ENCODE data around the gene GALNT18. TPM values are rescaled to one million over a fixed set of nuclear protein-coding genes. Genes with fewer than 3 reads are reported as not detected.
A peak's percentile ranks its signal among the peaks of the same experiment; 100 is the strongest.
"Not testable (repeated sequence)": the region's sequence is repeated elsewhere in the genome, so short reads cannot be mapped to it uniquely, and the experiment has no call there.

The GALNT18 gene
- total RNA-seq, 1 donor from 2014 or later, result 137 TPM

DNA sequence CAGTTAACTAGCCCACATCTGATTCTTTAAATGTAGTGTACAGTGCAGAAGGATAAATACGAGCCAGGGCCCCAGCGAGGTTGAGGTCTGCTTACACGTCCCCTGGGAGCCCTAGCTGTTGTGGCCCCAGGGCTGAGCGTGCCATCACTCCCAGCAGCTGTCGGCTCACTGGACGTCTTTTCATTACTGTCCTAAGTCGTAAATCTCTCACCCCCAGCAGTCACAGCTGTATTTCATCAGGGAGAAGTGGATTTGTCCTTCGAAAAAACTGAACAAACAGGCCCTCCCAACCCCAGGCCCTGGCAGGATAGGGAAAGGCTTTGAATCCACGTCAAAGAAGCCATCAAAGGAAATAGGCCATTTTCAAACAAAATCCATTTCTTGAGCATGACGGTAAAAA lies 158.4 kb downstream of the GALNT18 start:
- peak; percentile 81 for DNase-seq (ENCODE audit: low spot score)

DNA sequence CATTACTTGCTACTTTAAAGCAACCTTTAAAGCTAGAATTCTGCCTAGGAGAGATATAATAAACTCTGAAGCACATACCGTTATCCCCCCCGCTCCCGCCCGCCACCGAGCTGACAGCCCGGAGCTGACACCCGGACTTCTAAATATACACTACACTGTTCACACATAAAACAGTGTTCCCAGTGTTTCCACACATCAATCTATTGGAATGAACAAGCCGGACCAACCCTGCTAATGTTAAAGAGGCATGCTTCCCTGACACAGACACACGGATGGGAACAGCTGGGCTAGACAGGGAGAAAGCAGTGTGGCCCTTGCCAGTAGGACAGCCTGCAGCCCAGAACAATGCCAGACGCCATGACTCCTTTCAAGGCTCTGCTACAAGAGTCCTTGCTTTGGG lies 160.3 kb downstream of the GALNT18 start:
- no peak for DNase-seq (ENCODE audit: low spot score)

DNA sequence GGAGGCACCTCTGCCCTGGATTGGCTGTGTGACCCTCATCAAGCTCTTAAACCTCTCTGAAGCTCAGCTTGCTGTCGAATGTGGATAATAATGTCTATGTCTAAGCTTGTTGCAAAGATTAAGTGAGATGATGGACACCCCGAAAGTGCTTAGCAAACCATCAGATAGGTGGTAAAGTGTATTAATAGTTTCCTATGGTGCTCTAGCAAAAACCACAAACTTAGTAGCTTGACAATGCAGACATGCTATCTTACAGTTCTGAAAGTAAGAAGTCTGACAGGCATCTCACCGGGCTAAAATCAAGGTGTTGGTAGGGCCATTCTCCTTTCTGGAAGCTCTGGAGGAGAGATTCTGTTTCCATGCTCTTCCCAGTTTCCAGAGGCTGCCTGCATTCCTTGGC lies 162.2 kb downstream of the GALNT18 start:
- no peak for DNase-seq (ENCODE audit: low spot score)

DNA sequence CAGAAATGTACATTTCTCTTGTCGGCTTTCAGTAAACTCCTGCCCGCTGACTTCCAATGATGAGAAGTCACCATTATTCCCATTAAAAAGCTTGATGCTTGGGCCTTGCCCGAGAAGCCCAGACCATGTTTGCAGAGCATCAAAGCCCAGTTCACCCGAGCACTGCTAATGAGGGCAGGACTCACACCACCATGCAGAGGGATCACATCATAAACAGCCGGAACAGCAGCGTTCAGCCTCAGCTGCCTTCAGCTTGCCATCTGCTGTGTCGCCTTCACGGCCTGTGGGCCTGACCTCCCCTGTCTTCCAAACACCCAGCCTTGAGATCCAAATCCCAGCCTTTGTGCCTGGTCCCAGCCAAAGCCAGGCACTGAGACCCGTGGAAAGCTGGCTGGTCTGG lies 163.3 kb downstream of the GALNT18 start:
- no peak for DNase-seq (ENCODE audit: low spot score)

DNA sequence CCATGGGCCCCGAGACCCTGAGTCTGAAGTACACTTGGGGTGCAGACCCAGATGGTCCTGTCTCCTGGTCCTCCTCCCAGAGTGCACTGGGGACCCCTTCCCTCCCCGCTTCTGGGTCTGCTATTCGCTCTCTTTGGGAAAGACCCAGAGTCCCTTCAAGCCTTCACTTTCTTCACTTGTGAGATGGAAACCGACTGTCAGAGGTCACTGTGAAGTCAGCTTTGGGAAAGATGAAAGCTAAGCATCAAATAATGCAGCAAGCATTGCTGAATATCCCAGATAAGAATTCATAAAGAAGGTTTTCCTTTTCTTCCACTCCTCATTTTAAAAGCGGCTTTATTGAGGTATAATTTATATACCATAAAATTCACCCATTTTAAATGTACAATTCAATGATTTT lies 163.8 kb downstream of the GALNT18 start:
- peak; percentile 79 for DNase-seq (ENCODE audit: low spot score)

DNA sequence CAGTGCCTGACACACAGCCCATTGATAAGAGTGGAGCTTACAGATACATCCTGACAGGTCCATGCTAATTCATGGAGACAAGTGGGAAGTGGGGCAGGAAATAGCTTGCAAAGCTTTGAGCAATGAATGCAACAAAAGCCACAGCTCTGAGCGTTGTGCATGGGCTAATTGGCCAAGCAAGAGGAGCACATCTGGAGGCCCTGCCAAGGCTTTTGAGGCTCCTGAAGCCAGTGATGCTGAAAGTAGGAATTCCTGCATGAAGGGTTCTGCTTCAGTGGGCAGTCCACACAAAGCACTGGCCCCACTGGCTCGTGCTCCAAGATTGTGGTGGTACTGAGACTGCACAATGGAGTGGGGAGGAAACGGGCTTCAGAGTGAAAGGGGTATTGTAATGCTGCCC lies 164.9 kb downstream of the GALNT18 start:
- DNase-seq (ENCODE audit: low spot score), result no peak

DNA sequence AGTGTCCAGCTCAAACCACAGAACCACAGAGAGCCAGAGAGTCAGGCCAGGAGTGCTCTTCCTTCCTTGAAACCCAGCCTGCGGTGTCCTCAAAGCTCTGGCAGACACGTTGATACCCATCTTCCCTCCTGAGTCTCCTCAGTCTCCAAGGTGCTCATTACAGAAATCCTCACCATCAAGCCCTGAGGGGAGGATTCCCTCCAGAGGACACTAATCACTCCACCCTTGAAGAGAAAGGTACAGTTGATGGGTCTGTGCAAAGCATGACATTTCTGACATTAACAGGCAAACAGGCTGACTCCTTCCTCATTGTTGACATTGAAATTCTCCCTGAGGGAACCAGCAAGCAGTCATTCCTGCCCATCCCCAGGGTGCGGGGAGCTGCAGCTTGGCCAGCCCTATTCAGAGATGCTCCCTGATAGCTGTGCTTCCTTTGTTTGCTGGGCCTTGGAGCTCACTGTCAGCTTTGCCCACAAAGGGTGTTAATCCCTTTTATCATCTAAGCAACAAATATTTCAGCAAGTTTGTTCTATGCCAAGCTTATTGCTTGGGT lies 167.1 kb downstream of the GALNT18 start:
- peak; percentile 40 for DNase-seq (ENCODE audit: low spot score)

DNA sequence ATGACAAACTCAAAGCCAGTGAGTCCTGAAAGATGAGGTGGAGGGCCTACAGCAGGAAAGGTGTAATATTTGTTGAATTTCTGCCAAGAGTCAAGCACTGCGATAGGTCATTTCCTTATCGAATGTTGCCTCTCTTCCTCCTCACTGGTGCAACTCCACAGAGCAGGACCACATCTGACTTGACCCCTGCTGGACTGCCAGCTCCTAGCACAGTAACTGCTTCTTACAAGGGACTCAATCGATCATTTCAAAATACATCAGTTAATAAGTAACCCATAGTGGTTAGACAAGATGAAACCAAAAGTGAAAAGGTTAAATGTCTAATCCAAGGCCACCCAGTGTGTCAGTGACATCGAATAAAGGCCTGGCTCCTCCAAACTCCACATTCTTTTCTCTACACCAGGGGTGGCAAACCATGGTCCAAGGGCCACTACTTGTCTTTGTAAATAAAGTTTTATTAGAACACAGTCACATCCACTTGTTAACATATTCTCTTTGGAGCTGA lies 170.3 kb downstream of the GALNT18 start:
- DNase-seq (ENCODE audit: low spot score), result no peak

DNA sequence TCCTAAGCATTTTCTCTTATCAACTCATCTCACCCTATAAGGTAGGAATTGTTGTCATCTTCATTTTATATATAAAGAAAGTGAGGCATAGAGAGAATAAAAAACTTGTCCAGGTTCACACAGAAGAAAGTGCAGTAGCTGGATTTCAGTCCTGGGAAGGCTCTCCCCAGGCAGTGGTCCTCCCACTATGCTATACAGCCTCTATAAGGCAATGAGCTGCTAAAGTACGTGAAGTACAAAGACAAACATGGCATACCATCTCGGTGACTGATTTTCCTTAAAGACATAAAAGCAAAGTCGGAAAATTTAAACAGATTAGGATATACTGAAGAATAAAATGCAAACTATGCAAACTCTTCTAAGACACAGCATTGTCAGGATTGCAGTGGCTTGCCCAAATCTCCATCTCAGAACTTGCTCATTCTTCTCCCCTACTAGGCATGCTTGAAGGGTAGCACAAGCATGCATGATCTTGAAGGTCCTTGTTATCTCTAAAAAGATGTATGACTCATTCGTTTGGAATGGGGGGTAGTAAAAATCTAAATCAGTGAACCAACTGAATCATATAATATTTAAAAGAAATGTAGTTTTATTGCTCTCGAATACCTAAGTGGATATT lies 171.0 kb downstream of the GALNT18 start:
- DNase-seq (ENCODE audit: low spot score), result peak; percentile 94

DNA sequence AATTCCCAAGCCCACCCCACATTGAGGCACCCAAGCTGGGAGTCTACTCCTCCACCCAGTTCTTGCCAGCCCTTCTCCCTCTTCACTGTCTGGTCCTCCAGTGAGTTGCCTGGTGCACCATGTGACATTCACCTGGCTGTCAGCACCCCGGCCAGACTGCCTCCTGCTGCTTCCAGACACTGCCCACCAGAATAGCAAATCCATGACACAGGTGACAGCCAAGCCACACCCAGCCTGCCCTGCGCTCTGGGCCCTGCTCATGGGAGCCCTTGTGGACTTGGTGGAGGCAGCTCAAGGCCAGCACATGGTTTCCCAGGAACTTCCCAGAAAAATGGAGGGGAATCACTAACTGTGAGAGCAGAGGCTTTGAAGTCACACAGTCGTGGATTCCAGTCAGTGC lies 172.5 kb downstream of the GALNT18 start:
- no peak for DNase-seq (ENCODE audit: low spot score)

DNA sequence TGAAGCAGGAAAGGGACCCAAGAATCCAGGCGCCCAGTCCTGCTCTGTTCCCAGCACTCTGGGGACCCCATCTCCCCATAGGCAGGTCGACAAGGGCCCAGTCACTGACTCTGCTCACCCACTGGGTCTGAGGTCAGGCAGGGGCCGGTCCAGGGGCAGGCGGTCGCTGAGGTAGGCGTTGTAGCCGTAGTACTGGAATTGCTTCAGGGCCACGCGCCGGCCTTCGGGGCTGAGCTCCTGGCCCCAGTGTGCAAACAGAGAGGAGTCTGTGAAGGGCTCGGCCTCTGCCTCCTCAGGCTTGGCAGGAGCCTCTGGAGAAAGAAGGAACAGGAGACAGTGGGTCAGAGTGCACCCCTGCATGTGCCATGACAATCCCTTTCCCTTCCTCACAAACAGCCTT lies 173.2 kb downstream of the GALNT18 start:
- DNase-seq (ENCODE audit: low spot score), result no peak

DNA sequence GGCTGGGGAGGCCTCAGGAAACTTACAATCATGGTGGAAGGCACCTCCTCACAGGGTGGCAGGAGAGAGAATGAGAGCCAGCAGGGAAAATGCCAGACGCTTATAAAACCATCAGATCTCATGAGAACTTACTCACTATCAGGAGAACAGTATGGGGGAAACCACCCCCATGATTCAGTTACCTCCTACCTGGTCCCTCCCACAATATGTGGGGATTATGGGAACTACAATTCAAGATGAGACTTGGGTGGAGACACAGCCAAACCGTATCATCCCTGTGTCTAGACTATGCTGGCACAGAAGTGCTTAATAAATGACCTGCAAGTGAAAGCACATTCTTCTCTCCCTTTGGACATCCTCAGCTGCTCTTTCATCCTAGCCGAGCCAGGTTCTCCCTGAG lies 174.2 kb downstream of the GALNT18 start:
- not testable (repeated sequence) for DNase-seq (ENCODE audit: low spot score)

DNA sequence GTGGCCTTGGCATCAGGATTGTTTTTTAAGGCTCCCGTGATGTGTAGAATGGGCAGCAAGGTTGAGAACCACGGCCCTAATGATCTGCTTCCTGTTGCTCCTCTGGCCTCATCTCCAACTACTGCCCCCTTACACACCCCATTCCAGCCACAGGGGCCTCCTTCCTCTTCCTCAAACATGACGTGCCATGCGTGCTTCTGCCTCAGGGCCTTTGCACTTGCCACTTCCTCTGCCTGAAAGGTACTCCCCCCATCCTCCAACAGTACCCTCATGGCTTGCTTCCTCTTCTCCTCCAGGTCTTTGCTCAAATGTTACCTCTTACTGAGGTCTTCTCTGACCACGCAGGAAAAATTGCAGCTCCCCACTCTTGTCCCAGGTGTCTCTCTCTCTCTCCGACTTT lies 174.8 kb downstream of the GALNT18 start:
- no peak for DNase-seq (ENCODE audit: low spot score)

DNA sequence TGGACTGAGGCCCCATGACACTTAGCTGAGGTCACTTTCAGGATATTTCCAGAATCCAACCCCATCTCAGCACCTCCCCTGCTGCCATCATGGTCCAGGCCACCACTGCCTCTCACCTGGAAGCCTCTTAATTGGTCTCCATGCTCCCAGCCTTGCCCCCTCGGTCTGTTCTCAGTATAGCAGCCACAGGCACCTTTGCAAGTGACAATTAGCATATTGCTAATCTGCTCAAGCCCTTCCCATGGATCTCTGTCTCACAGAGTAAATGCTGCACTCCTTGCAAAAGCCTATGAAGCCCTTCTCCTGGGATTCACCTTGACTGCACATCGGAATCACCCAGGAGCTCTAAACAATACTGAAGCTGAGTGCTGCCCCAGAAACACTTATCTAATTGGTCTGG lies 175.2 kb downstream of the GALNT18 start:
- DNase-seq (ENCODE audit: low spot score), result no peak

DNA sequence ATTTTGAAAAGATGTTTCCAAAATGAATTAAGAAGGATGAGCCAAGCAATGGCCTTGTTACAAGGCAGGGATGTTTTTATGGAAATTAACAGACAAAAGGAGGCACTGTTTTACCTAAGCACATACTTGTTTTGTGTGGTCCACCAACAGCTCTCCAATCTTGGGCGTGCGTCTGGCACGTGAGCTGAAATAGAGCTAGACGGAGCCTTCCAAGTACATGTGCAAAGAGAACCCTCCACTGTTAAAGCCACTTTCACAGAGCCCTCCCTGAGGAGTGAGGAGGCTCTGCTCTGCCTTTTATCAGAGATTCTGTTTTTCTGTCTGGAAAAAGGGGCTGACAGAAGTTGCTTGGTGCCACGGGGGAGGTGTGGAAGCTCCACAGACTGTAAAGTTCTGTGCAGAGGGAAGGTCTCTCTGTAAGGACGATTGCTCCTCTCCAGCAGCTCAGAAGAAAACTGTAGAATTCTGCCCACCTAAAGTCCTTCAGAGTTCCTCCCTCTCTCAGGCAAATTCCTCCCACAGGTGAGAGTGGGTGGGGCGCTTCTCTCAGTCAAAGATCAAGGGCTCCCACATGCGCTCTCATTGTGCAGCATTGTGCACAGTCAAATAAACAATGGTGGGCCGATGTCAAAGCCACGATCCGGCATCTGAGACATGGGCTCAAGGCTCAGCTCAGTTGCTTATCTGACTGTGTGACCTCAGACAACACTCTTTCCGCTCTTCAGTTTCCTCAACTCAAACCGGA lies 176.2 kb downstream of the GALNT18 start:
- peak; percentile 65 for DNase-seq (ENCODE audit: low spot score)

DNA sequence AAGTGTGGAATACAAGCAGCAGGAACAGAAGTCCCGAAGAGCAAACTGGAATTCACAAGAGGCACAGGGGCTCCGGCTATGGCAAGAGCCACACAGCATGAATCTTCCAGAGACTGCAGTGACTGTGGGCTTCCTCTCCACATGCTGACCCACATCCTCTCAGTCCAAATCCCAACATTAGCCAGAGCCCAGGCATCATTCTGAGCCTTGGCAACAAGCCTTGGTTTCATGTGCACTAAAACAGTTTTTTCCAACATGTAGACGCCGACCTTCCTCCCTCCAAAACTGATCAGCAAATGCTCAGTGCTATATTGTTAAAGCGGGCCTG lies 177.0 kb downstream of the GALNT18 start:
- no peak for DNase-seq (ENCODE audit: low spot score)

DNA sequence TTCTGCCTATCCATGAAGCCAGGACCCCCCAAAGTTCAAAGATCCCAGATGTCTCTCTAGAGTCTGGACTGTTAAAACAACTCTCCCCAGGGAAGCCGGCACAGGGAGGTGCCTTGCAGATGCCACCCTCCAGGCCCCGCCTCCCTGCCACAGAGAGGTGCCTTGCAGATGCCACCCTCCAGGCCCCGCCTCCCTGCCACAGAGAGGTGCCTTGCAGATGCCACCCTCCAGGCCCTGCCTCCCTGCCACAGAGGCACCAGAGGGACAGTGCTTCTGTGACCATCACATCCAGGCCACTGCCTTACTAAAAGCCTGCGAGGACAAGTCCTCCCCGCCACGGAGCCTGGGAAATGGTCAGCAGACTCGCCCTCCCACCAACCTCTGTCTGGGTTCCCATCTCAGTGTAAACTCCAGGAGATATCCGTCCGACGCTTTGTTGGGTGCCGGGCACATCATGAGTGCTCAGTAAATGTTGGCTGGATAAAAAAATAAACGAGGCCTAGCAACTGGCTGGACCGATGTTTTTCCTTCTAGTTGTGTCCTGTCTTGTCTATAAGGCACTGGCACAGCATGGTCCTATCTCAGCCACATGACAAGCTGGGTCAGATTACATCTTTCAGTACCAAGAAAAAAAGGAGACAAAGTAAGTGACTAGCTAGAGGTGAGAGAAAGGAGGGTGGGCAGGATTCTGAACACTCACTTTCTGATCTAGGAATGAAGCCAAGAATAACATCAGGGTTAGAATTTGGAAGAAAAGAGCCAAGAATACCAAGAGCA lies 177.6 kb downstream of the GALNT18 start:
- DNase-seq (ENCODE audit: low spot score), result peak; percentile 74

DNA sequence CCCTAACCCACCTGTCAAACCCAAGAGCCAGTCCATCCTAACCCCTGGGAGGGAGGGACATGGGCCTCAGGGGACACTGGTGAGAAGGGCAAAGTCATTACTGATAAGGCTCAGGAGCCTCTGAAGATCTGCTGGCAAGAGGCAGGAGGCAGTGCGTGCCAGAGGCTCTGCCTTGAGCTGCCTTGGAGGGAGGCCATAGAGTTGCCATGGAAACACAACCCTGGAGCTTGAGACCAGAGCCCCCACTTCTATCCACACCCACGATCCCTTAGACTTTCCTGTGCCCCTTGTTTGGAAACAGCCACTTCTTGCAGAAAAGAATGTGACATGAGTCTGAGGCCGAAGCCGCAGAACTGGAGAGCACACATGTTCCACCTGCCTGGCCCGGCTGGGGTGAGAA lies 179.0 kb downstream of the GALNT18 start:
- peak; percentile 84 for DNase-seq (ENCODE audit: low spot score)

DNA sequence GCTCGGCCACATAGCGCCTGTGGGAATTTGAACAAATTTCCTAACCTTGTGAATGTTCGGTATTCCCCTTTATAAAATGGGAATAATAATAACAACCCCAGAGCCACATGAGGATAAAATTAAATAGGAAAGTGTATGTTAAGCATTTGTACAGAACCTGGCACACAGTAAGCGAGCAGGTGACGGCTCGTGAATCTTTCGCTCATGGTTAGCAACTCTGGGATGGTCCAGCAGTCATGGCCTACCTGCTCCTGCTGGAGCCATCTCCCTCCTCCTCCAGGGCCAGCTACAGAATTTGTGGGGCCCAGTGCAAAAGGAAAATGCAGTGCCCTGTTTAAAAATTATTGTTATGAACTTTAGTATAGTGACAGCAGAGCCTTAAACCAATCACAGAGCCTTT lies 180.3 kb downstream of the GALNT18 start:
- DNase-seq (ENCODE audit: low spot score), result no peak

DNA sequence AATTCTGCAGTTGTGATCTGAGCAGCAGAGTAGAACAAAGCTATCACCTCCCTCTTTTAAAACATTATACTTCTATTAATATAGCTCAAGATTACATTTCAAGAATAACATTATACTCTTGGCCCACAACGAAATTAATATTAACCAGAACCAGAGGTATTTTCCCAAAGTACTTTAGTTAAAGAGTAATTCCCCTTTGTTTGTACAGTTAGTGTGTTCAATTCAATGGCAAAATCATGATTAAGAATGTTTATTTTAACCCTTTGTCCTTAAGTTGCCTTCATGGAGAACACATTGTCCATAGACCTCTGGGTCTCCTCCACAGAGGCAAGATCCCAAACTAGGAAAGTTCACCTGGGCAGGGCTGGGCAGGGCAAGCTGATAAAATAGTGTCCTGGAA lies 180.7 kb downstream of the GALNT18 start:
- no peak for DNase-seq (ENCODE audit: low spot score)

DNA sequence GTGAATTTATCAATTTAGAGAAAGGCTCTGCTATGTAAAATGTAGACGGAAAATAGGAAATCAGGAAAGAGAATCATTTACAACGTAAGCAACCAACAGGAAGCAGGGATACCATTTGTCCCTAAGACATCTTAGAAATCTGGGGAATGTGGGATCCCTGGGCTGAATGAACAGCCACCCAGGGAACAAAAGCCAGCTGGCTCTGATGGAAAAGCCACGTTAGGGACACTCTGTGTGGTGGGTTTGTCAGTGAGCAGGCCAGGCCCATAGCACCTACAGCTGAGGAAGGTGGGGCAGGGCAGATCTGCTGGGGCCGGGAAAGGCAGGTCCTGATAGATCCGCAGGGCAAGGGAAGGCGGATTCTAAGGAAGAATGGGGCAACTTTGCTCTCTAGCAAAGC lies 181.7 kb downstream of the GALNT18 start:
- DNase-seq (ENCODE audit: low spot score), result no peak

DNA sequence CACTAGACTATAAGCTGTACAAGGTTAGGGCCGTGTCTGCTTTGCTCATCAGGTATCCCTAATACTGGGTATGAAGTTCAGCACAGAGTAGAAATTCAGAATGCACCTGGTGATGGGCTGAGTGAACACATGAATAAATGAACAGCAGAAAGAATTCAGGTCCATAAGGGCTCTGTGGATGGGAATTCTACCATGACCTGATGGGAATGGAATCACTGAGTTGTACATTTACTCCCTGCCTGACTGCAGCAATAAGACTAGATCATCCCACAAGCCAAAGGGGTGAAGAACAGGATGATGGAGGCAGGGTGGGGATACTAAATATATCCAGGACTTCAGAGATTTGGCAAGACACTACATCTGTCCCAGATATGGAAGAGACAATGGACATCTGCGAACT lies 182.2 kb downstream of the GALNT18 start:
- peak; percentile 49 for DNase-seq (ENCODE audit: low spot score)

Data from umbilical cord (tissue), 2 donors.